HG02938 (cell line): Measurements from ENCODE around the gene COLGALT1.
"Not testable (repeated sequence)": the region's sequence is repeated elsewhere in the genome, so short reads cannot be mapped to it uniquely, and the experiment has no call there.

Experiments used
- ATAC-seq: cut with Tn5 transposase; IDR thresholded peaks from one replicate; pipeline ENCODE4 v1.9.1; 2021; ENCODE audit warnings: mild to moderate bottlenecking, moderate library complexity; ENCODE audit not compliant: unreplicated experiment

The COLGALT1 gene

DNA sequence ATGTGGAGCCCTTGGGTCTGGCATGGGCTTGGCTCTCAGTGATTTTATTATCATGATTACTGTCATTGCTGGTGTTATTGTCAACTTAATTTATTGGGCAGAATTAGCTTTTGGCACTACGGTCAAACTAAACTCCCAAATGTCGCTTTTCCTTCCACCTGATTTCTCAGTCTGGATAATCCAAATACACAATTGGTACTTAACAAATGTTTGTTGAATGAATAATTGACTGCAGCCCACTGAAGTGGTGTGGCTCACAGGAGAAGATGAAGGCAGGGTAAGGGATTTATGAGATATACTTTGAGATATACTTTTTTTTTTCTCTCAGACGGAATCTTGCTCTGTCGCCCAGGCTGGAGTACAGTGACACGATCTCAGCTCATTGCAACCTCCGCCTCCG, 1.5 kb downstream of the COLGALT1 start:
- ATAC-seq, result no peak

DNA sequence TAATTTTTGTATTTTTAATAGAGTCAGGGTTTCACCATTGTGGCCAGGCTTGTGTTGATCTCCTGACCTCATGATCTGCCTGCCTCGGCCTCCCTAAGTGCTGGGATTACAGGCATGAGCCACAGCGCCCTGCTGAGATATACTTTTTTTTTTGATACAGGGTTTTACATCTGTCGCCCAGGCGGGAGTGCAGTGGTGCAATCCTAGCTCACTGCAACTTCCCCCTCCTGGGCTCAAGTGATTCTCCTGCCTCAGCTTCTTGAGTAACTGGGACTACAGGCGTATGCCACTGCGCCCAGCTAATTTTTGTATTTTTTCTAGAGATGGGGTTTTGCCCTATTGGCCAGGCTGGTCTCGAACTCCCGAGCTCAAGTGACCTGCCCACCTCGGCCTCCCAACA, 2.0 kb downstream of the COLGALT1 start:
- ATAC-seq, result no peak

DNA sequence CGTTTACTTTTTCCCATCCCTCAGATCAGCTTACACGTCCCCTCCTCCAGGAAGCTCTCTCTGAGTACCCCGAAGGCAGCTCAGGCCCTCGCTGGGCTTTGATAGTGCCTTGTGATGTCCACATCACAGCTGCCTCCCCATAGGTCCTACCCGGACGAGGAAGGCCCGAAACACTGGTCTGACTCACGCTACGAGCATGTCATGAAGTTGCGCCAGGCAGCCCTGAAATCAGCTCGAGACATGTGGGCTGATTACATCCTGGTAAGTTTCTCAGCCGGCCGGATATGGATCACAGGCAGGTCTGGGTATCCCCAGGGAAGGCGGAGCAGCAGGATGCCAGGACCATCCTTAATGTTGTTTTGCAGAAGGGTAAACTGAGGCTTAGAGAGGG, 4.8 kb downstream of the COLGALT1 start:
- no peak for ATAC-seq

DNA sequence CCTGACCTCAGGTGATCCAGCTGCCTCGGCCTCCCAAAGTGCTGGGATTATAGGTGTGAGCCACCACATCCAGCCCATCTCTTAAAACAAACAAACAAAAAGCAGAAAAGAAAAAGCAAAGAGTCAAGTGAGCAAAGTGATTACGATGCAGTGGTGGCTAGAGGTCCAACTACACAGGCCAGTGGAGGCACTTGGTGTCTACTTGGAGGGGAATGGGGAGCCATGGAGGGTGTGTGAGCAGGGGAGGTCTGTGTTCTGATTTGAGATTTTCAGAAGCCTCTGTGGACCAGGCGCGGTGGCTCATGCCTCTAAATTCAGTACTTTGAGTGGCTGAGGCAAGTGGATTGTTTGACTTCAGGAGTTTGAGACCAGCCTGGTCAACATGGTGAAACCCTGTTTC, 6.6 kb downstream of the COLGALT1 start:
- ATAC-seq, result no peak

DNA sequence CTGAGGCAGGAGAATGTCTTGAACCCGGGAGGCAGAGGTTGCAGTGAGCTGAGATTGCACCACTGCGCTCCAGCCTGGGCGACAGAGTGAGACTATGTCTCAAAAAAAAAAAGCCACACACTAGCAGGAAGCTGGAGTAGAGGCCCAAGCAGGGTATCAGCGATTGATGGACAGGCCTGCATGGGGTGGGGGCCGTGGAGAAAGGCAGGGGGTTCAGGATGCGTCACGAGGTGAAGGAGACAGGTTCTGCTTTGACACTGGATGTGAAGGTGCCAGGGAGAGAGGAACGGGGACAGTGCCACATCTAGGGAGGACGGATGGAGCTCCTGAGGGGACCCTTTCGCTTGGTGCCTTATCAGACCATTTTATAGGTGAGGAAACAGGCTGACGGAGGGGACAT, 7.1 kb downstream of the COLGALT1 start:
- ATAC-seq, result no peak

DNA sequence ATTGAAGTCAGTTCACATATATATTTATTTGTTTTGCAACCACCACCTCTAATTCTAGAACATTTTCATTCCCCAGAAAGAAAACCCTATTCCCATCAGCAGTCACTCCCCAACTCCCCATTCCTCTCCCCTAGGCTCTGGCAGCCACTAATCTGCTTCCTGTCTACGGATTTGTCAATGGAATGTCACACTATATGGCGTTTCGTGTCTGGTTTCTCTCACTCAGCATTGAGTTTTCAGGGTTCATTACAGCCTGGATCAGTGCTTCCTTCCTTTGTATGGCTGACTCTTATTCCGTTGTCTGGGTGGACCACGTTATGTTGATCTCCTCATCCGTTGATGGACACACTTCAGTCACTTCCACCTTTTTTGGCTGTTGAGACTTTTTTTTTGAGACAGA, 9.3 kb downstream of the COLGALT1 start:
- no peak for ATAC-seq

DNA sequence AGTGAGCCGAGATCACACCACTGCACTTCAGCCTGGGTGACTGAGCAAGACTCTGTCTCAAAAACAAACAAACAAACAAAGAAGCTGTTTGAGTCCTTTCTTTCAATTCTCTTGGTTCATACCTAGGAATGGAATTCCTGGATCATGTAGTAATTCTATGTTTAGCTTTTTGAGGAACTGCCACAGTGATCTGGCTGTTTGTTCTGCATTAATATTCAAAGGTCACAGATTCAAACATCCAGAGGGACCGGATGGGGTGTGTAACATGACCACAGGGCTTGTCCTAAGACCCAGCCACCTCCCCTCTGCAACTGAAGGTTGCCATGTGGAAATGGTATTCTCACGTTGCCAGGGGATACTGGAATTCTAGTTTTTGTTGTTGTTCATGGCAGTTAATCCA, 10.2 kb downstream of the COLGALT1 start:
- ATAC-seq, result no peak

DNA sequence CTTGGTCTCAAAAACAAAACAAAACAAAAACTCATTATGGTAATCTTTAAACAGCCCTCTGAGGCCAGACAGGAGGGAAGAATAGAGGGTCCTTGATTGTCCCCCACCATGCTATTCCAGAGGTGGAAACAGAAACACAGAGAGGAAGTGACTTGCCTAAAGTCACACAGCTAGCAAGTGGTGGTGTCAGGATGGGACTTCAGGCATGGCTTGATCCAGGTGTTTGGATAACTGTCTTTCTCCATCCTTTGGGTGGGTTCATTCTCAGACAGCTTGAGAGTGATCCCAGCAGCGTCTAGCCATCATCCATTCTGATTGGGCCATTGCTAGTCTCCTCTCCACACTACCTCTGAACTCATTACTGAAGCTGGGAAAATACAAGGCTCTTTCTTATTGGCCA, 12.5 kb downstream of the COLGALT1 start:
- no peak for ATAC-seq

DNA sequence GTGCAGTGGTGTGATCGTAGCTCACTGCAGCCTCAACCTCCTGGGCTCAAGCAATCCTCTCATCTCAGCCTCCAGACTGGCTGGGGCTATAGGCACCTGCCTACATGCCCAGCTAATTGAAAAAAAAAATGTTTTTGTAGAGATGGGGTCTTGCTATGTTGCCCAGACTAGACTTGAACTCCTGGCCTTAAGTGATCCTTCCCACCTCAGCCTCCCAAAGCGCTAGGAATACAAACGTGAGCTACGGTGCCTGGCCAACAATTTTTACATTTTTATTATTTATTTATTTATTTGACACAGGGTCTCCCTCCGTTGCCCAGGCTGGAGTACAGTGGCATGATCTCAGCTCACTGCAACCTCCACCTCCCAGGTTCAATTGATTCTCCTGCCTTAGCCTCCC, 14.8 kb downstream of the COLGALT1 start:
- not testable (repeated sequence) for ATAC-seq

DNA sequence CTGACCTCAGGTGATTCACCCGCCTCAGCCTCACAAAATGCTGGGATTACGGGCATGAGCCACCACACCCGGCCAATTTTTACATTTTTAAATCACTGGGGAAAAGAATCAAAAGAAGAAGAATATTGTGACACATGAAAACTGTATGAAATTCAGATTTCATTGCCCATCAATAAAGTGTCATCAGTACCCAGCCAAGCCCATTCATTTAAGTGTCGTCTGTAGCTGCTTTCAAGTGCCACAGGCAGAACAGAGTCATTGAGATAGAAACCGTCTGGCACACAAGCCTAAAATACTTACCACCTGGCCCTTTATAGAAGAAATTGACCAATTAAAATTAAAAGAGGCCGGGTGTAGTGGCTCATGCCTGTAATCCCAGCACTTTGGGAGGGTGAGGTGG, 15.3 kb downstream of the COLGALT1 start:
- ATAC-seq, result no peak

DNA sequence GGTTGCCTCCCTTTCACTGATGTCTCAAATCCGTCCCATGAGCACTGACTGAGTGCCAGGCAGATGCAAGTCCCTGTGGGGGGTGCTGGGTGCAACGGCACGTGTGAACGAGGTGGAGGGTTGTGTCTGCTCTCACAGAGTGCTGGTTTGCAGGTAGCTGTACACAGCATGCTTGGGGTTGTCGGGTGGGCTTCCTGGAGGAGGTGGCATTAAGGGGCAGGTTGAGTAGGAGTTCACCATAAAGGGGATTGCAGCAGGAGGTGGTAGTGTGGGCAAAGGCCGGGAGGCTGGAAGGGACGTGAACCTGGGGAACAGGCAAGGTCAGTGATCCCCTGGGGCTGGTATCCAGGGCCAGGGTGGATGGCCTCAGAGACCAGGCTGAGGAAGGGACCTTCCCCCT, 17.2 kb downstream of the COLGALT1 start:
- no peak for ATAC-seq

DNA sequence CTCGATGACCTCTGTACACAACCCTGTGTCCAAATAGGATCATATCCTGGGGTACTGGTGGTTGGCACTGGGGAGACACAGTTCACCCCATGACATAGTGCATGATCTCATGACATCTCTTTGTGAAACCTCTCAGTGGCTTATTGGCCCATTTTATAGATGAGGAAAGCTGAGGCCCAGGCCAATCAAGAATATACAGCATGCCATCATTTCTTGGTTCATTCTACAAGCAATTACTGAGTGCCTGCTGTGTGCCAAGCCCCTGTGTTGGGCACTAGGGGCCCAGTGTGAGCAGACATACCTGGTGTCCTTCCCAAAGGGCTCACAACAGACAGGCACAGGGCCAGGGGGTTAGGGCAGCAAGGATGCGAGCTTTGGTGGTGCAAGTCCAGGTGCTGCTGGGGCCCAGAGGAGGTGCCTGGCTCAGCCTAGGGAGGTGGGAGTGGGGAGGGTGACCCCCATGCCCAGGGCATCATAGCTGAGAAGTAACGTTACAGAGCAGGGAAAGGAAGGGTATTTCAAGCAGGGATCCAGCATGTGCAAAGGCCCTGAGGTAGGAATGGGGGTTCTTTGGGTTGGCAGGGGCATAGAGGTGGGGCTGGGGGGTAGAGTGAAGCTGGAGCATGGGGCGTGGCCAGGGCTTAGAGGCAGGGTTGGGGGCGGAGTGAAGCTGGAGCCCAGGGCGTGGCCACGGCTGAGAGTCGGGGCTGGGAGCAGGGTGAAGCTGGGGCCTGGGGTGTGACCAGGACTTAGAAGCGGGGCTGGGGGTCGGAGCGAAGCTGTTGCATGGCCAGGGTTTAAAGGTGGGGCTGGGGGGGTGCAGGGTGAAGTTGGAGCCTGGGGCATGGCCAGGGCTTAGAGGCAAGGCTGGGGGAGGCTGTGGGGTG, 20.7 kb downstream of the COLGALT1 start:
- no peak for ATAC-seq

DNA sequence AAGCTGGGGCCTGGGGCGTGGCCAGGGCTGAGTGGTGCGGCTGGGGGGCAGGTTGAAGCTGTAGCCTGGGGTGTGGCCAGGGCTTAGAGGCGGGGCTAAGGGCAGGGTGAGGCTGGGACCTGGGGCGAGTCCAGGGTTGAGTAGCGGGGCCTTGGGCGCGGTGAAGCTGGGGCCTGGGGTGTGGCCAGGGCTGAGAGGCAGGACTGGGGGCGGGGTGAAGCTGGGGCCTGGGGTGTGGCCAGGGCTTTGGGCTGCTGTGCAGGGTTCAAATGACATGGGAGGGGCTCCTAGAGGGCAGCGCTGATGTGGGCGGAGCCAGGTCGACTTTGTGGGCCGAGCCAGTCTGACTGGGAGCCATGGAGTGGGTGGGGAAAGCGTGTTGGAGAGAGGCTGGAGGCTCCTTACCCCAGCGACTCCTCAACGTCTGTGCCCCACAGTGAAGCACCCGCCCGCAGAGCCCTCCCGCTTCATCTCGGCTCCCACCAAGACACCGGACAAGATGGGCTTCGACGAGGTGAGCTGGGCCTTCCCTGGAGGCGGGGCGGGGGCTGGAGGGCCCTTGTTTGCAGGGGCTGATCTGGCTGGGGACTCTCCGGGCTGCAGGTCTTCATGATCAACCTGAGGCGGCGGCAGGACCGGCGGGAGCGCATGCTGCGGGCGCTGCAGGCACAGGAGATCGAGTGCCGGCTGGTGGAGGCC, 21.5 kb downstream of the COLGALT1 start:
- no peak for ATAC-seq

DNA sequence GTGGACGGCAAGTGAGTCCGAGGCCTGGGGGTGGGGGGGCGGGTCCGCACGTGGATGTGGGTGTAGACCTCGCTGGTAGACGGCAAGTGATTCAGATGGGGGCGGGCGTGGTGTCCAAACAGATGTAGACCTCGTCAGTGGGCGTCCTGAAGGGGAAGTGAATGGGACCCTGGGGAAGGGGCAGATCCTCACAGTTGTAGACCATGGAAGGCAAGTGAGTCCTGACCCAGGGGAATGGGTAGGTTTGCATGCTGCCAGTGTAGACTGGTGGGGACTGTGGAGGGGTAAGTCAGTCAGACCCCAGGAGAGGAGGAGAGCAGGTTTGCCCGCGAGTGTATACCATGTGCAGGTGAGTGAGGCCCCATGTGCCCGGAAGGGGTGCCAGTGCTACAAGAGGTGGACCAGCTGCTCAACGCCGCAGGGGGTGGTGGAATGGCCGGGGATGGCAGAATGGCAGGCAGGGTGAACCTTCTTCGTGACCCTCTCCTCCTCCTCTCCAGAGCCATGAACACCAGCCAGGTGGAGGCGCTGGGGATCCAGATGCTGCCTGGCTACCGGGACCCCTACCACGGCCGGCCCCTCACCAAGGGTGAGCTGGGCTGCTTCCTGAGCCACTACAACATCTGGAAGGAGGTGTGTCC, 22.1 kb downstream of the COLGALT1 start:
- ATAC-seq, result no peak

DNA sequence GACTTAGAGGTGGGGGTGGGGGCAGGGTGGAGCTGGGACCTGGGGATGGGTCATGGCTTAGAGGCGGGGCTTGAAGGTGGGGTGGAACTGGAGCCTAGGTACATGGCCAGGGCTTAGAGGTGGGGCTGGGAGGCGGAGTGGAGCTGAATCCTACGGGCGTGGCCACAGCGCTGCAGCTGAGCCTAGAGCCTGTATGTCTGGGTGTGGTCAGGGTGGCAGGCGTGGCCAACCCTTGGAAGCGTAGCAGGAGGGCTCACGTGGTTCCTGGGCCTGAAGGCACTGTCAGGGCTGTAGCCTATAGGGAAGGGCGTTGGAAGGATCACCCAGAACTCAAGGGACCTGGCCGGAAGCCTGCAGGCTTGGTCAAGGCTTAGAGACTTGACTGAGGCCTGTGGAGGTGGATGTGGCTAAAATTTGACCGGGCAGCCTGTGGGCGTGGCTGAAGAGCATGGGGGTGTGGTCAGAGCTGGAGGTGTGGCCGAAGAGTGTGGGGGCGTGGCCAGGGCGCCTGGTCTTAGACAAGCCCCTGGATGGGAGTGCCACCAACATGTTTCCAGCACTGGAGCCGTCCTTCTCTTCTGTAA, 24.3 kb downstream of the COLGALT1 start:
- ATAC-seq, result no peak

DNA sequence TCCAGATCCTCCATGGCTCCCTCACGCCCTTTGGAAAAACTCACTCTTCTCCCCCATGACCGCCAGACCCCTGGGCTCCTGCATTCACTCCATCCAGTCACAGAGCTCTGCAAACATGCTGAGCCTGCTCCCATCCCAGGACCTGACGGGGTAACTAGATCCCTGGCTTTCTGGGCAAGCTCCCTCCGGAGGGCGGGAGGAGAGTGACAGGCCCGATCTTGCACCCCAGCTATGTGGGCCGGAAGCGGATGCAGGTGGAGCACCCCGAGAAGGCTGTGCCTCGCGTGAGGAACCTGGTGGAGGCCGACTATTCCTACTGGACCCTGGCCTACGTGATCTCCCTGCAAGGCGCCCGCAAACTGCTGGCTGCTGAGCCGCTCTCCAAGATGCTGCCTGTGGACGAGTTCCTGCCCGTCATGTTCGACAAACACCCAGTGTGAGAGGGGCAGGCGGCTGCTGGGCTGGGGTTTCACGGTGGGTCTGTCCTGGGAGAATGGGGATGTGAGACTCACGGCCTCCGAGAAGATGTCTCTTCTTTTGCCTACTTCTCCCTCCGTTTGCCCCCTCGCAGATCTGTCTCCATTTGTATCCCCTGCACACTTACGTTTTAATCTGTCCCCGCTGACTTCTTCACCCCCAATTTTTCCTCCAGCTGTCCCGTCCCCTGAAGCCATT, 25.2 kb downstream of the COLGALT1 start:
- no peak for ATAC-seq

DNA sequence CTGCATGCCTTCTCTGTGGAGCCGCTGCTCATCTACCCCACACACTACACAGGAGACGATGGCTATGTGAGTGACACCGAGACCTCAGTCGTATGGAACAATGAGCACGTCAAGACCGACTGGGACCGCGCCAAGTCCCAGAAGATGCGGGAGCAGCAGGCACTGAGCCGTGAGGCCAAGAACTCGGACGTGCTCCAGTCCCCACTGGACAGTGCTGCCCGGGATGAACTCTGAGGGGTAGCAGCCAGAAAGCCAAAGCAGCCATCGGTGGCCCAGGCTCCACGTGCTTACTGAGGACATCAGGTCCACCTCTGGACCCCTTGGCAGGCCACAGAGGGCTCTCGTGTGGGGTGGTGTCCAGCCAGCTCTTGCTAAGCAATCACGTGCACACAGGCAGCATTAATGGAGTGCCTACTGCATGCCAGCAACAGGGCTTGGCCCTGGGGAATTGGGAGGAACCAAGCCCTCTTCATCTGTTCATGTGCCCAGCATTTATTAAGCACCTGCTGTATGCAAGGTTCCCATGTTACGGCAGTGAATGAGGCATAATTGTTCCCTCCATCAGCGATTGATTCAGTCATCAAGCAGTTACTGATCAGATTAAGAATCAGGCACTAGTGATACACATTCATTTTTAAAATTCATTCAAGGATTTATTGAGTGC, 25.9 kb downstream of the COLGALT1 start:
- no peak for ATAC-seq

DNA sequence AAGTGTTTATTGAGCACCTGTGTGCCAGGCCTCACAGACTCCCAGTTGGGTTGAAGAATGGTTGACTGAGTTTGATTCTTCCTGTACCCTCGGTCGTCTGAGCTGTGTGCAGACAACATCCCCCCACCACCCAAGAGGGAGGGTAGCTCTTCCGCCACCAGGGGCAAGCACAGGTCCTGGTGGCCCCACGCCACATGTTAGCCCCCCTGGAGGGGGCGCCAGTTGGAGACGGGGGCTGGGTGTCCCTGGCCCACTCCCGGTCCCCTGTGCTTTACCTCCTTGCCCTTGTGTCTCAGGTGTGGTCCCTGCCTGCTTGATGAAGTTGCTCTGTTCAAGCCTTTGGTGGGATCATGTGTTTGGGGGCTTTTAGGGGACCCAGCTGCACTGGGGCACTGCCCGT, 27.2 kb downstream of the COLGALT1 start:
- ATAC-seq, result no peak

DNA sequence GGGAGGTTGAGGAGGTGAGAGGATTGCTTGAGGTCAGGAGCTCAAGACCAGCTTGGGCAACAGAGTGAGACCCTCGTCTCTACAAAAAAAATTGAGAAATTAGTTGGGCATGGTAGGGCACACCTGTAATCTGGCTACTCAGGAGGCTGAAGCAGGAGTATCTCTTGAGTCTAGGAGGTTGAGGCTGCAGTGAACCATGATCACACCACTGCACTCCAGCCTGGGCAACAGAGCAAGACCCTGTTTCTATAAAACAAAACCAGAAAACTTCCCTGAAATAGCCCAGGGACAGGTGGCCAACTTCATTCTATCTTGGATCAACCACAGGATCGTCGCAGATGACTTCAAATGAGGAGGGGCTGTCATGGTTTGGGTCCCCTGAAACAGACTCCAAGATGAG, 28.7 kb downstream of the COLGALT1 start:
- ATAC-seq, result no peak

DNA sequence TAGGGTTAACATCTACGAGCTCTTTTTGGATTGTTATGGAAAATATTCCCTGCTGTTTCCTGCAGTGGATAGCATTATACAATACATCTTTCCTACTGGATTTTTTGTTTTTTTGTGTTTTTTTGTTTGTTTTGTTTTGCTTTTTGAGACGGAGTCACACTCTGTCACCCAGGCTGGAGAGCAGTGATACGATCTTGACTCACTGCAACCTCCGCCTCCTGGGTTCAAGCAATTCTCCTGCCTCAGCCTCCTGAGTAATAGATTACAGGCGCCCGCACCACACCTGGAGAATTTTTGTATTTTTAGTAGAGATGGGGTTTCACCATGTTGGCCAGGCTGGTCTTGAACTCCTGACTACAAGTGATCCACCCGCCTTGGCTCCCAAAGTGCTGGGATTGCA, 29.9 kb downstream of the COLGALT1 start:
- not testable (repeated sequence) for ATAC-seq
